HEK293 (cell line): ENCODE data around the gene STK24.

ENCODE experiments used
- CTCF ChIA-PET: fragments of 350-600 bp; formaldehyde crosslinking; extraction: SDS; loops from one replicate; lab custom pipeline; 2021; ENCODE audit warnings: antibody characterized with exemption; lab: Yijun Ruan, JAX
- POLR2A ChIA-PET: fragments of 300-600 bp; formaldehyde crosslinking; extraction: SDS; loops from one replicate; lab custom pipeline; 2020; ENCODE audit warnings: antibody characterized with exemption, inconsistent platforms; lab: Yijun Ruan, JAX
- H3K27ac ChIP-seq: fragments of 200-500 bp; sonication (Bioruptor generic); 2 replicates; pipeline ENCODE4 v1.5.1; 2014; ENCODE audit warnings: low read depth, low read length, control low read depth, inconsistent platforms; ENCODE audit errors: extremely low read depth
- H3K36me3 ChIP-seq, 2 experiments: fragments of 200-500 bp in 1 of 2; sonication (Bioruptor generic) in 1 of 2; 1 replicate in 1 of 2; 2 replicates in 1 of 2; pipeline ENCODE4 v1.5.1; 2014 to 2017; ENCODE audit warnings: inconsistent platforms in 2 of 2, low read length in 2 of 2; ENCODE audit not compliant: control insufficient read depth in 2 of 2, insufficient read depth in 1 of 2
- H3K4me1 ChIP-seq: fragments of 200-500 bp; sonication (Bioruptor generic); 2 replicates; pipeline ENCODE4 v1.5.1; 2014; ENCODE audit warnings: mild to moderate bottlenecking, low read length, inconsistent platforms; ENCODE audit not compliant: control insufficient read depth, insufficient read depth
- H3K4me3 ChIP-seq: 2 replicates; pipeline ENCODE4 v1.5.1; 2011; ENCODE audit warnings: low read depth, mild to moderate bottlenecking, control low read depth, low read length, moderate library complexity
- H3K9me3 ChIP-seq: fragments of 200-500 bp; sonication (Bioruptor generic); 2 replicates; pipeline ENCODE4 v1.5.1; 2014; ENCODE audit warnings: low read depth, low read length, inconsistent platforms; ENCODE audit not compliant: control insufficient read depth, insufficient read depth
- BCL11B ChIP-seq: fragments of 450-650 bp; formaldehyde crosslinking; IDR thresholded peaks from 2 replicates; pipeline ENCODE4 v1.5.1; 2016; ENCODE audit warnings: low read depth, missing biosample characterization, missing genetic modification characterization
- KLF9 ChIP-seq: fragments of 450-650 bp; formaldehyde crosslinking; IDR thresholded peaks from 2 replicates; pipeline ENCODE4 v1.5.1; 2016; ENCODE audit warnings: missing biosample characterization, missing genetic modification characterization, low read depth
- YY1 ChIP-seq: fragments of 450-650 bp; formaldehyde crosslinking; IDR thresholded peaks from 2 replicates; pipeline ENCODE4 v1.5.1; 2018; ENCODE audit warnings: missing biosample characterization, missing genetic modification characterization
- ZIC2 ChIP-seq: fragments of 450-650 bp; formaldehyde crosslinking; IDR thresholded peaks from 2 replicates; pipeline ENCODE4 v1.5.1; 2016; ENCODE audit warnings: missing biosample characterization, missing genetic modification characterization
- ZNF114 ChIP-seq: fragments of 450-650 bp; formaldehyde crosslinking; IDR thresholded peaks from 2 replicates; pipeline ENCODE4 v1.5.0; 2017; ENCODE audit warnings: missing biosample characterization, missing genetic modification characterization
- ZNF132 ChIP-seq: fragments of 450-650 bp; formaldehyde crosslinking; IDR thresholded peaks from 2 replicates; pipeline ENCODE4 v1.5.1; 2017; ENCODE audit warnings: missing biosample characterization, missing genetic modification characterization, borderline replicate concordance
- ZNF174 ChIP-seq: fragments of 450-650 bp; formaldehyde crosslinking; IDR thresholded peaks from 2 replicates; pipeline ENCODE4 v1.5.0; 2017; ENCODE audit warnings: missing biosample characterization, mild to moderate bottlenecking, missing genetic modification characterization
- ZNF184 ChIP-seq: fragments of 450-650 bp; IDR thresholded peaks from 2 replicates; pipeline ENCODE4 v1.5.1; 2018; ENCODE audit warnings: missing biosample characterization, mild to moderate bottlenecking, missing genetic modification characterization
- ZNF239 ChIP-seq: fragments of 450-650 bp; formaldehyde crosslinking; IDR thresholded peaks from 2 replicates; pipeline ENCODE4 v1.5.1; 2016; ENCODE audit warnings: missing biosample characterization, missing genetic modification characterization
- ZNF302 ChIP-seq: fragments of 450-650 bp; formaldehyde crosslinking; IDR thresholded peaks from 2 replicates; pipeline ENCODE4 v1.5.1; 2016; ENCODE audit warnings: missing biosample characterization, missing genetic modification characterization, low read depth
- ZNF341 ChIP-seq: fragments of 450-650 bp; formaldehyde crosslinking; IDR thresholded peaks from 2 replicates; pipeline ENCODE4; 2016; ENCODE audit warnings: low read depth, missing biosample characterization, missing genetic modification characterization
- ZNF501 ChIP-seq: fragments of 450-650 bp; formaldehyde crosslinking; IDR thresholded peaks from 2 replicates; pipeline ENCODE4 v1.5.1; 2016; ENCODE audit warnings: missing biosample characterization, missing genetic modification characterization
- ZNF654 ChIP-seq: fragments of 450-650 bp; formaldehyde crosslinking; IDR thresholded peaks from 2 replicates; pipeline ENCODE4 v1.5.1; 2016; ENCODE audit warnings: low read depth, missing biosample characterization, missing genetic modification characterization
- TF ChIP-seq, protein P1 (sequence below): fragments of 450-650 bp; formaldehyde crosslinking; IDR thresholded peaks from 2 replicates; pipeline ENCODE4 v1.5.1; 2016; ENCODE audit warnings: missing biosample characterization, missing genetic modification characterization, borderline replicate concordance
- TF ChIP-seq, protein P2 (sequence below): fragments of 450-650 bp; formaldehyde crosslinking; IDR thresholded peaks from 2 replicates; pipeline ENCODE4 v1.5.1; 2016; ENCODE audit warnings: missing biosample characterization, missing genetic modification characterization, low read depth
- TF ChIP-seq, protein P3 (sequence below): fragments of 450-650 bp; formaldehyde crosslinking; IDR thresholded peaks from 2 replicates; pipeline ENCODE4 v1.5.1; 2016; ENCODE audit warnings: missing biosample characterization, missing genetic modification characterization

STK24 gene

DNA sequence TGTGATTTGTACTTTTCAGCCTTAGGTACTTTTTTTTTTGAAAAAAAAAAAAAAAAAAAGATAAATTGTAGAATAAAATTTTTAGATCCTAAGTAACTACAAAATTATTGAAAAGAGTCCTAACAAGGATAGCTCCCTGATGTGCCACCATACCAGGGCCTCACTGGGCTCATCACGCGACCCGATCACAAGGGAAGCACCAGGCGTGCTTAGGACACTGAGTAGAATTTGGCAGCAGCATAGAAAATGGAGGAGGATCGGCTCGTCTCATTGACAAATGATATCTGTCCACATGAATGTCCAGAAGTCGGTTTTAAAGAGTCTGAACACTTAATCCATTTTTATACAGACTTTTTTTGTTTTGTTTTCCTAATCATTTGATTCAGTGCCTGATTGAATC, 179.0 kb downstream of the STK24 start (continued):
- TF ChIP-seq, protein P1, sequence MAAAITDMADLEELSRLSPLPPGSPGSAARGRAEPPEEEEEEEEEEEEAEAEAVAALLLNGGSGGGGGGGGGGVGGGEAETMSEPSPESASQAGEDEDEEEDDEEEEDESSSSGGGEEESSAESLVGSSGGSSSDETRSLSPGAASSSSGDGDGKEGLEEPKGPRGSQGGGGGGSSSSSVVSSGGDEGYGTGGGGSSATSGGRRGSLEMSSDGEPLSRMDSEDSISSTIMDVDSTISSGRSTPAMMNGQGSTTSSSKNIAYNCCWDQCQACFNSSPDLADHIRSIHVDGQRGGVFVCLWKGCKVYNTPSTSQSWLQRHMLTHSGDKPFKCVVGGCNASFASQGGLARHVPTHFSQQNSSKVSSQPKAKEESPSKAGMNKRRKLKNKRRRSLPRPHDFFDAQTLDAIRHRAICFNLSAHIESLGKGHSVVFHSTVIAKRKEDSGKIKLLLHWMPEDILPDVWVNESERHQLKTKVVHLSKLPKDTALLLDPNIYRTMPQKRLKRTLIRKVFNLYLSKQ (tag by site-specific recombination): no peak
- TF ChIP-seq ZNF302 (tag by site-specific recombination) (no peak), ZNF174 (tag by site-specific recombination) (no peak)
- TF ChIP-seq, protein P2, sequence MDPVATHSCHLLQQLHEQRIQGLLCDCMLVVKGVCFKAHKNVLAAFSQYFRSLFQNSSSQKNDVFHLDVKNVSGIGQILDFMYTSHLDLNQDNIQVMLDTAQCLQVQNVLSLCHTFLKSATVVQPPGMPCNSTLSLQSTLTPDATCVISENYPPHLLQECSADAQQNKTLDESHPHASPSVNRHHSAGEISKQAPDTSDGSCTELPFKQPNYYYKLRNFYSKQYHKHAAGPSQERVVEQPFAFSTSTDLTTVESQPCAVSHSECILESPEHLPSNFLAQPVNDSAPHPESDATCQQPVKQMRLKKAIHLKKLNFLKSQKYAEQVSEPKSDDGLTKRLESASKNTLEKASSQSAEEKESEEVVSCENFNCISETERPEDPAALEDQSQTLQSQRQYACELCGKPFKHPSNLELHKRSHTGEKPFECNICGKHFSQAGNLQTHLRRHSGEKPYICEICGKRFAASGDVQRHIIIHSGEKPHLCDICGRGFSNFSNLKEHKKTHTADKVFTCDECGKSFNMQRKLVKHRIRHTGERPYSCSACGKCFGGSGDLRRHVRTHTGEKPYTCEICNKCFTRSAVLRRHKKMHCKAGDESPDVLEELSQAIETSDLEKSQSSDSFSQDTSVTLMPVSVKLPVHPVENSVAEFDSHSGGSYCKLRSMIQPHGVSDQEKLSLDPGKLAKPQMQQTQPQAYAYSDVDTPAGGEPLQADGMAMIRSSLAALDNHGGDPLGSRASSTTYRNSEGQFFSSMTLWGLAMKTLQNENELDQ: no peak

DNA sequence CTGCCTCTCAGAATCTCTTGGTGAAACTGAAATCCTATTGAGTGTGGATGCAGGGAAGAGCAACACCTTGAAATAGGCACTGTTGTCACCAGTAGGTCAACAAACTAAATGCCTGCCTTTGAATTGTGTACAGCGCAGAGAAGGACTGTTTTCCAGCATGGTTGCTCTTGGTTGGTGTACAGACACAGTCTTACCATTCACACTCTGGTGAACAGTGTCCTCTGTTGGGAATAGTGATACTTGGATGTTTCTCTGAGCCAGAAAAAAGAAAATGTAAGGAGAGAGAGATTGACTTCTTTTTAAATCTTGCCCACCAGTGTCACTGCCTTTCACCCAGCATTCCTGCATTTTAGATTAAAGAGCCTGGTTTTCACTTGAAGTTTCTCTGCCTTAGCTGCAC, 179.7 kb downstream of the STK24 start:
- H3K9me3 ChIP-seq: no peaks in the 10 kb centered on the region
- TF ChIP-seq ZNF239 (tag by site-specific recombination): no peak
- peak; percentile 29 for TF ChIP-seq ZNF654
- no peak for TF ChIP-seq ZNF501 (tag by site-specific recombination)
- TF ChIP-seq ZNF341 (tag by site-specific recombination): no peak
- TF ChIP-seq ZNF132 (tag by site-specific recombination): no peak
- TF ChIP-seq BCL11B (tag by site-specific recombination): no peak
- TF ChIP-seq, protein P3, sequence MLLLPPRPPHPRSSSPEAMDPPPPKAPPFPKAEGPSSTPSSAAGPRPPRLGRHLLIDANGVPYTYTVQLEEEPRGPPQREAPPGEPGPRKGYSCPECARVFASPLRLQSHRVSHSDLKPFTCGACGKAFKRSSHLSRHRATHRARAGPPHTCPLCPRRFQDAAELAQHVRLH: no peak
- TF ChIP-seq, all 188 proteins: peak for 1
- POLR2A ChIA-PET: interaction anchor here (0.7 kb wide), 1 partner anchor 246 kb away, joined by 4 read pairs; no protein-coding TSS in a partner anchor
- Histone ChIP-seq H3K4me3 (no peak overlapping the region), H3K4me1 (no peaks in the 10 kb centered on the region; the same call in 1 of the 2 replicates), H3K27ac (no peak overlapping the region), H3K36me3 (peaks cover 0 to 12% of the 10 kb centered on the region in 2 experiments; a peak in 2 of 3 replicates)
- CTCF ChIA-PET: no interaction called here

DNA sequence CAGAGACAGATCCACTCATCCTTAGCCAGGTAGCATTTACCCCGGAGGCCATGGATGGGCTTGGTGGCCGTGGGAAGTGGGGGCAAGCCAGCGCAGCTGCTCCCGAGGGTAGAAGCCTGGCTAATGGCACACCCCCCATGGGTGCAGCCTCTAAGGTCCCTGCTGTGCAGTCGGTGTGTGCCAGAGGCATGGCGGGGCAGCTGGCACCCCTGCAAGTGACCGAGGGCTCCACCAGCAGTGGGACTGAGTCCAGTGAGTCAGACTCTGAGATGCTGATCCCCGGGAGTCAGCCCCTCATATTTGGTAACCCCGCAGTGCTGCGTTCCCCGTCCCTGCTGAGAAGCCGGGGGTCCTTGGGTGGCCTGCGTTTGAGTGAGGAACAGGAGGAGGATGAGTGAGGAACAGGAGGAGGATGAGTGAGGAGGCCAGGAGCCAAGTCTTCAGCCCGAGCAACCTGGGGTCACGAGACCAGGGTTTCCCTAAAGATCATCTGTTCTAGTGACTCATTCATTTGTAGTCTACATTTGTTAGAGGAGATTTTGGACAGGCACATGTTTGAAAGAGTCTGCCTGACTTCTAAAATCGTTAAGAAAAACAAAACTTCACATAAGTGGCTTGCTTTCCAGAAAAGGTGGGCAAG, 180.7 kb downstream of the STK24 start:
- H3K36me3 ChIP-seq: peaks cover 0 to 12% of the 10 kb centered on the region in 2 experiments; a peak in 2 of 3 replicates
- TF ChIP-seq ZIC2 (tag by site-specific recombination): 0 out of 2 replicates have a peak, but pooled peaks have one; percentile 36
- no peak for TF ChIP-seq ZNF184 (tag by site-specific recombination)
- no peak for TF ChIP-seq KLF9 (tag by site-specific recombination)
- TF ChIP-seq YY1 (tag by site-specific recombination): no peak
- TF ChIP-seq ZNF114: no peak
- ChIA-PET CTCF (interaction anchor here (0.6 to 0.9 kb wide), 2 partner anchors 16 to 357 kb away, joined by 3 to 4 read pairs; no protein-coding TSS in a partner anchor), POLR2A (no interaction called here)
- no peak overlapping the region for H3K27ac ChIP-seq
- no peaks in the 10 kb centered on the region; the same call in 1 of the 2 replicates for H3K4me1 ChIP-seq
- H3K9me3 ChIP-seq: no peaks in the 10 kb centered on the region
- no peak overlapping the region for H3K4me3 ChIP-seq
